ENCODE data around the gene TUBGCP2. TPM values are rescaled to one million over a fixed set of nuclear protein-coding genes. Genes with fewer than 3 reads are reported as not detected.

The TUBGCP2 gene
- total RNA-seq, 3 donors from 2014 or later (not counting 1 experiment from before 2014, with no cell fraction given): 74.3 to 81.8 (median 78.7) TPM

DNA sequence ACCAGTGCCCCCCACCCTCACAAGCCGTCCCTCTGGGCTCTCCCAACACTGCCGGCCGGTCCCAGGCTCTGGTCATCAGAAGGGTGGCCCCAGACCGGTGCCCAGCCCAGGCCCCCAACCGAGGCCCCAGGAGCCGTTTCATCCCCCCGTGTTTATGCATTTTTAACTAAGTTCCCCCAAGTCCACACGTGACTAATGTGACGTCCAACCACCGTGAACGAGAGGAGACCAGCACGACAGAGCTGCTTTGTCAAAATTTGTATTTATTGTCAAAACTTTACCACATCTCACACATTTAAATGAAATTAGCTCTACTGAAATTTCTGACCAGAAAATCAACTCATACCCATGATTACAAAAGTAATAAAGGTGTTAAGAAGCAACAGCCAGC is 62.4 kb downstream of the TUBGCP2 start:
- H3K27ac Mint-ChIP-seq: no peak overlapping the region
- Histone ChIP-seq H3K4me1 (ENCODE audit: control insufficient read depth, insufficient read depth, low read length) (peaks cover 12% of the 10 kb centered on the region), H3K36me3 (ENCODE audit: control insufficient read depth, insufficient read depth, low read length) (no peaks in the 10 kb centered on the region), H3K4me3 (ENCODE audit: low read length) (no peak overlapping the region), H3K9me3 (ENCODE audit: control insufficient read depth, insufficient read depth, low read length) (no peaks in the 10 kb centered on the region), H3K27me3 (ENCODE audit: control insufficient read depth, insufficient read depth, low read length) (no peaks in the 10 kb centered on the region), H3K27ac (ENCODE audit: low read length) (no peak overlapping the region)
- H3K36me3 Mint-ChIP-seq: no peaks in the 10 kb centered on the region
- TF ChIP-seq, protein P1, sequence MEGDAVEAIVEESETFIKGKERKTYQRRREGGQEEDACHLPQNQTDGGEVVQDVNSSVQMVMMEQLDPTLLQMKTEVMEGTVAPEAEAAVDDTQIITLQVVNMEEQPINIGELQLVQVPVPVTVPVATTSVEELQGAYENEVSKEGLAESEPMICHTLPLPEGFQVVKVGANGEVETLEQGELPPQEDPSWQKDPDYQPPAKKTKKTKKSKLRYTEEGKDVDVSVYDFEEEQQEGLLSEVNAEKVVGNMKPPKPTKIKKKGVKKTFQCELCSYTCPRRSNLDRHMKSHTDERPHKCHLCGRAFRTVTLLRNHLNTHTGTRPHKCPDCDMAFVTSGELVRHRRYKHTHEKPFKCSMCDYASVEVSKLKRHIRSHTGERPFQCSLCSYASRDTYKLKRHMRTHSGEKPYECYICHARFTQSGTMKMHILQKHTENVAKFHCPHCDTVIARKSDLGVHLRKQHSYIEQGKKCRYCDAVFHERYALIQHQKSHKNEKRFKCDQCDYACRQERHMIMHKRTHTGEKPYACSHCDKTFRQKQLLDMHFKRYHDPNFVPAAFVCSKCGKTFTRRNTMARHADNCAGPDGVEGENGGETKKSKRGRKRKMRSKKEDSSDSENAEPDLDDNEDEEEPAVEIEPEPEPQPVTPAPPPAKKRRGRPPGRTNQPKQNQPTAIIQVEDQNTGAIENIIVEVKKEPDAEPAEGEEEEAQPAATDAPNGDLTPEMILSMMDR (IDR thresholded peaks at IDR 0.05): no peak
- 85% methylated on average over 12 of the region's 12 CpGs for WGBS (ENCODE audit: insufficient coverage)
- DNase-seq (no peak), ATAC-seq (no peak)
- no peak overlapping the region for H3K4me3 Mint-ChIP-seq
- H3K4me1 Mint-ChIP-seq: peaks cover 0 to 28% of the 10 kb centered on the region in 2 donors
- intact Hi-C loops (cut with micrococcal nuclease): no loop called here
- H3K9me3 Mint-ChIP-seq: no peaks in the 10 kb centered on the region
- peaks cover 1 to 13% of the 10 kb centered on the region in 2 donors for H3K27me3 Mint-ChIP-seq (ENCODE audit: low read depth in 2 of 2)

DNA sequence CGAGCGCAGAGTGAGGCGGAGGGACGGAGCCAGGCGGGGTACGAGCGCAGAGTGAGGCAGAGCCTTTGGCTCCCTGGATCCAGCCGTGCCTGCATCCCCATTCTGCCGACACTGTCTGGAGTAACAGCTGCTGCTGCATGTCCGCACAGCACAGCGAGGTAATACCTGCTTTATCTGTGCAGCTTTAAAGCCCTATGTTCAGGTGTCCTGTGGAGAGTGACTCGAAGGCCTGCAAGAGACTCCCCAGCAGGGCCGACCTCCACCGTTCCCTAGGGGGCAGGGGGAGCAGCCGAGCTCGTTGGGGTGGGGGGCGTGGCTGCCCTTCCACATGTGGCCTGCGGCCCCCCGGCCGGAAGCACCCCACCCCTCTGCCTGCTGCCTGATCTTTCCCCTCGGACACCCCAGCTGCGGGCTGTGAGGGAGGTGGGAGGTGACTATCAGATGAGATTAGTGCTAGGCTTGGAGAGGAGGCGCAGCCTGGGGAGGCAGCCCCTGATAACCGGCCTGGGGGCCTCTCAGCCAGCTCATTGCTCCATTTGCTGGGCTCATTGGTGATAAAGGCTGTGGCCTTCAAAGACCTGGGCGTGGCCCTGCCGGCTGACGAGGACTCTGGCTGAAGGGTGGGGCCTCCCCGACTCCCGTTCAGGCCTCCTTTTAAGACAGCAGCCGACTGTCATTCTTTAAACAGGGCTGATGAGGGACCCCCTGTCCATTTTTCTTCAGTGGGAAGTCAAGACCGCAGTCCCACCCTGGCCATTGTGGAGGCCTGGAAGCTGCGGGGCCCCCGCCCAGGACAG is 63.0 kb downstream of the TUBGCP2 start:
- H3K27me3 Mint-ChIP-seq (ENCODE audit: low read depth in 2 of 2): peaks cover 7 to 19% of the 10 kb centered on the region in 2 donors
- no peak overlapping the region for H3K4me3 ChIP-seq (ENCODE audit: low read length)
- ATAC-seq (no peak), DNase-seq (no peak)
- H3K27me3 ChIP-seq (ENCODE audit: control insufficient read depth, insufficient read depth, low read length): peaks cover 4% of the 10 kb centered on the region
- WGBS (ENCODE audit: insufficient coverage): 86% methylated on average over 33 of the region's 33 CpGs
- H3K4me3 Mint-ChIP-seq: no peak overlapping the region
- intact Hi-C loops (cut with micrococcal nuclease): no loop called here
- no peak overlapping the region for H3K27ac Mint-ChIP-seq
- no peaks in the 10 kb centered on the region for H3K9me3 ChIP-seq (ENCODE audit: control insufficient read depth, insufficient read depth, low read length)
- peaks cover 5 to 34% of the 10 kb centered on the region in 2 donors for H3K4me1 Mint-ChIP-seq
- H3K9me3 Mint-ChIP-seq: no peaks in the 10 kb centered on the region
- no peak overlapping the region for H3K27ac ChIP-seq (ENCODE audit: low read length)
- H3K36me3 ChIP-seq (ENCODE audit: control insufficient read depth, insufficient read depth, low read length): no peaks in the 10 kb centered on the region
- peaks cover 17% of the 10 kb centered on the region for H3K4me1 ChIP-seq (ENCODE audit: control insufficient read depth, insufficient read depth, low read length)
- no peaks in the 10 kb centered on the region for H3K36me3 Mint-ChIP-seq
- TF ChIP-seq, protein P1 (IDR thresholded peaks at IDR 0.05): no peak

DNA sequence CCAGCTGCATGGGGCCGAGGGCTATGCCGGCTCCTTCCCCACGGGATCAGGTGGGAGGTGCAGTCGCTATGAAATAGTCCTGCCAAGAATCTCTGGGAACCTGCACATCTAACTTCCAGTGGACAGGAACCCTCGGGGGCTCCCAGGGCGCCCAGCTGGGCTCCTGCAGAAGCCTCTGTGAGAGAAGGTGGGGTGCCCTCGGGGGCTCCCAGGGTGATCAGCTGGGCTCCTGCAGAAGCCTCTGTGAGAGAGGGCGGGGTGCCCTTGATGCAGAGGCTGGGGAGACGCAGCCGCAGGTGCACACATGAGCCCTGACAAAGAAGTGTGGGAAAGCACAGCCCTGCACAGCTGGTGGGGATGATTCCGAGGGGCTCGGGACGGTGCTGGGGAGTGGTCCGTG is 65.1 kb downstream of the TUBGCP2 start:
- Mint-ChIP-seq H3K27ac (no peak overlapping the region), H3K27me3 (ENCODE audit: low read depth in 2 of 2) (peaks cover 17 to 34% of the 10 kb centered on the region in 2 donors), H3K36me3 (no peaks in the 10 kb centered on the region), H3K4me1 (peaks cover 6 to 32% of the 10 kb centered on the region in 2 donors), H3K9me3 (no peaks in the 10 kb centered on the region), H3K4me3 (no peak overlapping the region)
- peaks cover 20% of the 10 kb centered on the region for H3K4me1 ChIP-seq (ENCODE audit: control insufficient read depth, insufficient read depth, low read length)
- H3K4me3 ChIP-seq (ENCODE audit: low read length): no peak overlapping the region
- TF ChIP-seq, protein P1 (IDR thresholded peaks at IDR 0.05): no peak
- H3K9me3 ChIP-seq (ENCODE audit: control insufficient read depth, insufficient read depth, low read length): no peaks in the 10 kb centered on the region
- 86% methylated on average over 14 of the region's 14 CpGs for WGBS (ENCODE audit: insufficient coverage)
- no peaks in the 10 kb centered on the region for H3K36me3 ChIP-seq (ENCODE audit: control insufficient read depth, insufficient read depth, low read length)
- intact Hi-C loops (cut with micrococcal nuclease): no loop called here
- ATAC-seq (no peak), DNase-seq (no peak)
- no peak overlapping the region for H3K27ac ChIP-seq (ENCODE audit: low read length)
- H3K27me3 ChIP-seq (ENCODE audit: control insufficient read depth, insufficient read depth, low read length): peaks cover 4% of the 10 kb centered on the region
